Left renal cortex interstitium (tissue), 4 donors: ENCODE data around the gene DMAC2. TPM values are rescaled to one million over a fixed set of nuclear protein-coding genes. Genes with fewer than 3 reads are reported as not detected.
"Not testable (repeated sequence)": the region's sequence is repeated elsewhere in the genome, so short reads cannot be mapped to it uniquely, and the experiment has no call there.

Experiments
- DNase-seq, 4 donors: peaks; one replicate each; pipeline ENCODE4 v3.0.0-alpha.2; 2013; ENCODE audit warnings: low read depth in 4 of 4, low spot score in 2 of 4, missing footprints in 1 of 4
- polyA plus RNA-seq, 4 donors: library from polyadenylated mRNA; unstranded; fragments of 120-200 nt; gene quantifications; one replicate each; pipeline ENCODE4 v1.2.1, GENCODE V29; 2013; ENCODE audit not compliant: insufficient read length in 4 of 4

The DMAC2 gene
- 10 to 100 TPM; 55.6 to 66.6 (median 62.1) TPM for polyA plus RNA-seq

- peak; percentile 95 to 98 (median 96) for DNase-seq
Observed at GRCh38 chr19:41439441-41440222, at the start of gene DMAC2. Gene DMAC2 (minus strand): TSS chr19:41439912. CDS start chr19:41439899, 13 bp downstream.

DNA sequence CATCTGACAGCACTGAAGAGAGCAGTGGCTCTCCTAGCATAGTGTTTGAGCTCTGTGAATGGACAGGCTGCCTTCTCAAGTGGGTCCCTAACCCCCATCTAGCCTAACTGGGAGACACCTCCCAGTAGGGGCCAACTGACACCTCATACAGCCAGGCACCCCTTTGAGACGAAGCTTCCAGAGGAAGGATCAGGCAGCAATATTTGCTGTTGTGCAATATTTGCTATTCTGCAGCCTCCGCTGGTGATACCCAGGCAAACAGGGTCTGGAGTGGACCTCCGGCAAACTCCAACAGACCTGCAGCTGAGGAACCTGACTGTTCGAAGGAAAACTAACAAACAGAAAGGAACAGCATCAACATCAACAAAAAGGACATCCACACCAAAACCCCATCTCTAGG, 47.2 kb upstream of the DMAC2 start:
- DNase-seq = not testable (repeated sequence)

GRCh38 chr19:41484822-41485221, 45.1 kb upstream of the DMAC2 start:
- DNase-seq = no peak

DNA sequence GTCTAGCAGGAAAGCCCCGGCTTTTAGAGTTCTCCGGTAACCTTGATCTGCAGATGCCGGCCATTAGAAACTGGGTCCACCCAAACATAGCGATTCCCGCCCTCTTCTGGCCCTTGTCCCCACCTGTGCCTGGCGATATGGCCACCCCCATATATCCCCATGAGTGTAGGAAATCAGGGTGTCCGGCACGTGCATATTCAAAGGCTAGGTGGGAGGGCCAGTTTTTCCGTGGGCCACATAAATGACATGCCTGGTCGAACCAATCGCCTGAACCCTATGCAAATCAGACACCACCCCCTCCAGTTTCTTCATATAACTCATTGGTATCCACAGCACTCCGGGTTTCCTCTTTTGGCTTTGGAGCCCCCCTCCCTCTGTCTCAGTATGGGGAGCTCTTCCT, 40.6 kb upstream of the DMAC2 start:
- no peak for DNase-seq

GRCh38 chr19:41479757-41480191, 40.1 kb upstream of the DMAC2 start:
- DNase-seq = no peak

GRCh38 chr19:41478875-41479756, 39.4 kb upstream of the DMAC2 start:
- DNase-seq = no peak

- no peak for DNase-seq
Observed at GRCh38 chr19:41478171-41478570, 38.5 kb upstream of the DMAC2 start.

GRCh38 chr19:41476583-41476982, 36.9 kb upstream of the DMAC2 start:
- no peak for DNase-seq

GRCh38 chr19:41463257-41464256, 23.8 kb upstream of the DMAC2 start:
- not testable (repeated sequence) for DNase-seq

GRCh38 chr19:41462497-41462896, 22.8 kb upstream of the DMAC2 start:
- DNase-seq = no peak

GRCh38 chr19:41457241-41457640, 17.5 kb upstream of the DMAC2 start:
- DNase-seq = no peak

- DNase-seq = peak in 1 of 4 donors; percentile 17
Observed at GRCh38 chr19:41456342-41456918, 16.7 kb upstream of the DMAC2 start.

GRCh38 chr19:41455936-41456335, 16.2 kb upstream of the DMAC2 start:
- DNase-seq = no peak

- DNase-seq = no peak
Observed at GRCh38 chr19:41452584-41453275, 13.0 kb upstream of the DMAC2 start.

- DNase-seq = no peak
Observed at GRCh38 chr19:41449865-41450178, 10.1 kb upstream of the DMAC2 start.

DNA sequence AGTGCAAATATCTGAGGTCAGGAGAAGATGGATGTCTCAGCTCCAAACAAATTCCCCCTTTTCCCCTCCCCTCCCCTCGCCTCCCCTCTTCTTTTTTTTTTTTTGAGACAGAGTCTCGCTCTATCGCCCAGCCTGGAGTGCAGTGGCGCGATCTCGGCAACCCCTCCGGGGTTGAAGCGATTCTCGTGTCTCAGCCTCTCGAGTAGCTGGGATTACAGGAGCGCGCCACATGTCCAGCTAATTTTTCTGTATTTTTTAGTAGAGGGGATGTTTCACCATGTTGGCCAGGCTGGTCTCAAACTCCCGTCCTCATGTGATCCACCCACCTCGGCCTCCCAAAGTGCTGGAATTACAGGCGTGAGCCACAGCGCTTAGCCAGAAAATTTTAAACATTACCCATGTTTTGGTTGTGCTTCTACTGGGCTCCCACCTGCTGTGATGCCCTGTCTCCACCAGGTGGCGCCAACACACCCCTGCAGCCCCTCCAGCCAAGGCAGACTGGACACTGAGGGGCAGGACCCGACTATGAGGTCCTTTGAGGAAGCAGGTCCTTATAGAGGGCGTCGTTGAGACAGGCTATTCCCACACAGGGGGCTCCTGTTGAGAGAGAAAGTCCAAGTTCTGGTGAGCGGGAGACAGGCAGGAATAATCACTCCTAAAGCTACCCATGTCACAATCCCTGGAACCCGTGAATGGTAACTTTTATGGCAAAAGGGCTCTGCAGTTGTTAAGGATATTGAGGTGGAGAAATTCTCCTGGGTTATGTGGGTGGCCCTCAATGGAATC, 9.6 kb upstream of the DMAC2 start:
- DNase-seq = peak in 2 of 4 donors; percentile 42 to 57

- DNase-seq = no peak
Observed at GRCh38 chr19:41447732-41448332, 8.1 kb upstream of the DMAC2 start.

DNA sequence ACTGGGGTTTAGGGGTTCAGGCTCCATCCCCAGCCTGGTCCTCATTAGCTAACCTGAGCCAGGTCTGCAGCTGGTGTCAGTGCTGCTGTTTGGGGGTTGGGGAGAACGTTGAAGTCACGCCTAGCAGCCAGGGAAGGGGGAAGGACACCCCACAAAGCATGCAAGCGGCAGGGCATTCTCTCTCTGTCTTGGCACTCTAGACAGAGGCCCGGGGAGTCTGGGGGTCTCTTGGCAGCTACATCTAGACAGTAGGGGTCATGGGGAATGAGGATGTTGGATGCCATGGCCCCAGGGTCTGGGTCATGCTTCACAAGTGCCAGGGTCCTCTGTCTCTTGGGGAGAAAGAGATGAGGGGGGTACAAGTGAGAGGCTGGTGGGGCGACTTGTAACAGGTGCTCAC, 5.9 kb upstream of the DMAC2 start:
- no peak for DNase-seq
